ENCODE data around the gene KDM4C.

DNA sequence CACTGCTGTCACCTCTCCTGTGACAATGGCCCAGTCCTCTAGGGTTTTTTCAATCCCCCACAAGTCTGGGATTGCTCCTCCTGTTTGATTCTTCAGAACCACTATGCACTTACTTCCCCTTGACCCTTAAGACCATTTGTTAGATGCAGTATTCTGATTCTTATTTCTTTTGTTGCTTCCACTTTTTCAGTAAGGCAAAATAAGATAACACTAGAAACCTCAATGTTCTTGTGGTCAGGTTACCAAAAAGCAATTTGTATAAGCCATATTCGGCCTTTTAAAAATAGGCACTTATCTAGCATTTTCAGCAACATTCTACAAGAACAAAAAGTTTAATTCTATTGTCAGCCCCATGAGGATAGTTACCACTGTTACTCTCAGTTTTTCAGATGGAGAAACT lies 220.0 kb downstream of the KDM4C start:
- TF ChIP-seq, protein P1, sequence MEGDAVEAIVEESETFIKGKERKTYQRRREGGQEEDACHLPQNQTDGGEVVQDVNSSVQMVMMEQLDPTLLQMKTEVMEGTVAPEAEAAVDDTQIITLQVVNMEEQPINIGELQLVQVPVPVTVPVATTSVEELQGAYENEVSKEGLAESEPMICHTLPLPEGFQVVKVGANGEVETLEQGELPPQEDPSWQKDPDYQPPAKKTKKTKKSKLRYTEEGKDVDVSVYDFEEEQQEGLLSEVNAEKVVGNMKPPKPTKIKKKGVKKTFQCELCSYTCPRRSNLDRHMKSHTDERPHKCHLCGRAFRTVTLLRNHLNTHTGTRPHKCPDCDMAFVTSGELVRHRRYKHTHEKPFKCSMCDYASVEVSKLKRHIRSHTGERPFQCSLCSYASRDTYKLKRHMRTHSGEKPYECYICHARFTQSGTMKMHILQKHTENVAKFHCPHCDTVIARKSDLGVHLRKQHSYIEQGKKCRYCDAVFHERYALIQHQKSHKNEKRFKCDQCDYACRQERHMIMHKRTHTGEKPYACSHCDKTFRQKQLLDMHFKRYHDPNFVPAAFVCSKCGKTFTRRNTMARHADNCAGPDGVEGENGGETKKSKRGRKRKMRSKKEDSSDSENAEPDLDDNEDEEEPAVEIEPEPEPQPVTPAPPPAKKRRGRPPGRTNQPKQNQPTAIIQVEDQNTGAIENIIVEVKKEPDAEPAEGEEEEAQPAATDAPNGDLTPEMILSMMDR (IDR thresholded peaks at IDR 0.05; ENCODE audit: low read length) = no peak
- TF ChIP-seq EZH2 (IDR thresholded peaks at IDR 0.05; ENCODE audit: borderline replicate concordance, low read length) = no peak
